Measurements from ENCODE around the gene HECW1.

DNA sequence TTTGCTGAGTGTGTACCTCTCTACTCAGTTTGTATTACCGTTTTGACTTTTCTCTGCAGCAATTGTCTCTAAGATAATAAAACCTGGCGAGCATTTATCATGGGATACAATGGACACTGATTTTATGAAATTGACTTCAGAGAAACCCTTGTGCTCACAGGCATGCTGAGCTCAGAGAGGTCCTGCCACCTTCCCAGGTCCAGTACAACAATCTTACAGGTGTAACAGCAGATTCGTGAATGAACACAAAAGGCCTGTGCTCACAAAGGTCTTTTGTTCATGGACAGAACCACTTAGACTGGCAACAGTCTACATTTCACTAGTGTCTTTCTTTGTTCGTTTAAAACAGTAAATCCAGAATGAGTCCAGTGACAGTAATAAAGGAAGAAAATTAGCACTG, 43.2 kb downstream of the HECW1 start:
- TF ChIP-seq, protein P1, sequence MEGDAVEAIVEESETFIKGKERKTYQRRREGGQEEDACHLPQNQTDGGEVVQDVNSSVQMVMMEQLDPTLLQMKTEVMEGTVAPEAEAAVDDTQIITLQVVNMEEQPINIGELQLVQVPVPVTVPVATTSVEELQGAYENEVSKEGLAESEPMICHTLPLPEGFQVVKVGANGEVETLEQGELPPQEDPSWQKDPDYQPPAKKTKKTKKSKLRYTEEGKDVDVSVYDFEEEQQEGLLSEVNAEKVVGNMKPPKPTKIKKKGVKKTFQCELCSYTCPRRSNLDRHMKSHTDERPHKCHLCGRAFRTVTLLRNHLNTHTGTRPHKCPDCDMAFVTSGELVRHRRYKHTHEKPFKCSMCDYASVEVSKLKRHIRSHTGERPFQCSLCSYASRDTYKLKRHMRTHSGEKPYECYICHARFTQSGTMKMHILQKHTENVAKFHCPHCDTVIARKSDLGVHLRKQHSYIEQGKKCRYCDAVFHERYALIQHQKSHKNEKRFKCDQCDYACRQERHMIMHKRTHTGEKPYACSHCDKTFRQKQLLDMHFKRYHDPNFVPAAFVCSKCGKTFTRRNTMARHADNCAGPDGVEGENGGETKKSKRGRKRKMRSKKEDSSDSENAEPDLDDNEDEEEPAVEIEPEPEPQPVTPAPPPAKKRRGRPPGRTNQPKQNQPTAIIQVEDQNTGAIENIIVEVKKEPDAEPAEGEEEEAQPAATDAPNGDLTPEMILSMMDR (IDR thresholded peaks at IDR 0.05) = no peak
- no peak for TF ChIP-seq EZH2 (IDR thresholded peaks at IDR 0.05; ENCODE audit: borderline replicate concordance, insufficient read depth, low read depth, low read length, poor library complexity, severe bottlenecking)

Measured in B cell (primary cell).